ENCODE data around the gene HRNR. TPM values are rescaled to one million over a fixed set of nuclear protein-coding genes. Genes with fewer than 3 reads are reported as not detected.

HRNR gene
- total RNA-seq, 1 experiment from 2014 or later = not detected

GRCh38 chr1:152189657-152190442 lies 34.1 kb downstream of the HRNR start:
- peak; percentile 79 for DNase-seq (ENCODE audit: extremely low read depth, low read depth)

GRCh38 chr1:152188673-152189591 lies 35.1 kb downstream of the HRNR start:
- peak; percentile 65 for DNase-seq (ENCODE audit: extremely low read depth, low read depth)

GRCh38 chr1:152186556-152187285 lies 37.3 kb downstream of the HRNR start:
- DNase-seq (ENCODE audit: extremely low read depth, low read depth) = no peak

GRCh38 chr1:152185544-152186391 lies 38.2 kb downstream of the HRNR start:
- DNase-seq (ENCODE audit: extremely low read depth, low read depth) = peak; percentile 83

GRCh38 chr1:152182944-152183361 lies 41.0 kb downstream of the HRNR start:
- peak; percentile 83 for DNase-seq (ENCODE audit: extremely low read depth, low read depth)

GRCh38 chr1:152182431-152182830 lies 41.6 kb downstream of the HRNR start:
- DNase-seq (ENCODE audit: extremely low read depth, low read depth) = peak; percentile 58

- DNase-seq (ENCODE audit: extremely low read depth, low read depth) = no peak
Observed at GRCh38 chr1:152179566-152179965, 44.4 kb downstream of the HRNR start.

GRCh38 chr1:152170287-152170905 lies 53.6 kb downstream of the HRNR start:
- DNase-seq (ENCODE audit: extremely low read depth, low read depth) = no peak

GRCh38 chr1:152169366-152170025 lies 54.5 kb downstream of the HRNR start:
- no peak for DNase-seq (ENCODE audit: extremely low read depth, low read depth)

GRCh38 chr1:152168535-152168868 lies 55.5 kb downstream of the HRNR start:
- no peak for DNase-seq (ENCODE audit: extremely low read depth, low read depth)

- DNase-seq (ENCODE audit: extremely low read depth, low read depth) = peak; percentile 94
Observed at GRCh38 chr1:152167835-152168534, 56.0 kb downstream of the HRNR start.

GRCh38 chr1:152166966-152167365 lies 57.0 kb downstream of the HRNR start:
- DNase-seq (ENCODE audit: extremely low read depth, low read depth) = no peak

GRCh38 chr1:152165286-152166077 lies 58.5 kb downstream of the HRNR start:
- no peak for DNase-seq (ENCODE audit: extremely low read depth, low read depth)

- DNase-seq (ENCODE audit: extremely low read depth, low read depth) = no peak
Observed at GRCh38 chr1:152164517-152165136, 59.4 kb downstream of the HRNR start.

- peak; percentile 91 for DNase-seq (ENCODE audit: extremely low read depth, low read depth)
Observed at GRCh38 chr1:152162792-152163463, 61.1 kb downstream of the HRNR start.

Data from NCI-H460 (cell line).